Brain microvascular endothelial cell (primary cell): ENCODE data around the gene MFSD1.

Experiments used
- DNase-seq: peaks from one replicate; pipeline ENCODE4 v3.0.0-alpha.2; 2020
- H3K27ac ChIP-seq: fragments of 250-450 bp; sonication (Bioruptor Pico); 2 replicates; pipeline ENCODE4 v1.5.1; 2020; ENCODE audit warnings: mild to moderate bottlenecking, moderate library complexity
- H3K27me3 ChIP-seq: fragments of 250-450 bp; sonication (Bioruptor Pico); replicated peaks from 2 replicates; pipeline ENCODE4 v1.5.1; 2020; ENCODE audit warnings: mild to moderate bottlenecking
- H3K36me3 ChIP-seq: fragments of 250-450 bp; sonication (Bioruptor Pico); replicated peaks from 2 replicates; pipeline ENCODE4 v1.5.1; 2020; ENCODE audit warnings: mild to moderate bottlenecking
- H3K4me3 ChIP-seq: 2 replicates; pipeline ENCODE4 v1.5.1; 2011; ENCODE audit warnings: low read depth, mild to moderate bottlenecking, control low read depth, low read length, moderate library complexity
- CTCF ChIP-seq: IDR thresholded peaks from 2 replicates; pipeline ENCODE4 v1.5.1; 2011; ENCODE audit warnings: low read depth, mild to moderate bottlenecking, moderate library complexity, low read length, control low read depth, inconsistent platforms; ENCODE audit errors: missing control alignments
- in situ Hi-C: cut with HindIII; loops from 2 replicates; pipeline ENCODE4 v1.10.0; 2017; ENCODE audit warnings: low sequenced_read_pairs, low pct_ligation_motif_present

Gene MFSD1

GRCh38 chr3:158846803-158847451, 45.1 kb downstream of the MFSD1 start:
- no peaks in the 10 kb centered on the region for H3K36me3 ChIP-seq
- no peak overlapping the region for H3K4me3 ChIP-seq
- in situ Hi-C loops = loop anchor here (25.0 kb wide), 1 partner anchor 415 kb away; no protein-coding TSS in a partner anchor
- DNase-seq = no peak
- TF ChIP-seq CTCF = no peak
- no peak overlapping the region for H3K27ac ChIP-seq
- H3K27me3 ChIP-seq = no peaks in the 10 kb centered on the region

GRCh38 chr3:158847452-158847821, 45.6 kb downstream of the MFSD1 start:
- no peaks in the 10 kb centered on the region for H3K36me3 ChIP-seq
- no peak for TF ChIP-seq CTCF
- H3K27ac ChIP-seq = no peak overlapping the region
- in situ Hi-C loops = loop anchor here (25.0 kb wide), 1 partner anchor 415 kb away; no protein-coding TSS in a partner anchor
- no peak overlapping the region for H3K4me3 ChIP-seq
- no peaks in the 10 kb centered on the region for H3K27me3 ChIP-seq
- no peak for DNase-seq

GRCh38 chr3:158847885-158848284, 46.0 kb downstream of the MFSD1 start:
- TF ChIP-seq CTCF = no peak

GRCh38 chr3:158849757-158850156, 47.9 kb downstream of the MFSD1 start:
- no peaks in the 10 kb centered on the region for H3K27me3 ChIP-seq
- no peak overlapping the region for H3K27ac ChIP-seq
- in situ Hi-C loops = loop anchor here (25.0 kb wide), 1 partner anchor 413 kb away; no protein-coding TSS in a partner anchor
- H3K4me3 ChIP-seq = no peak overlapping the region
- H3K36me3 ChIP-seq = no peaks in the 10 kb centered on the region
- TF ChIP-seq CTCF = no peak
- no peak for DNase-seq

More at GRCh38 chr3:158847885-158848284, 46.0 kb downstream of the MFSD1 start:
- no peaks in the 10 kb centered on the region for H3K36me3 ChIP-seq
- H3K27ac ChIP-seq = no peak overlapping the region
- no peak overlapping the region for H3K4me3 ChIP-seq
- in situ Hi-C loops = loop anchor here (25.0 kb wide), 1 partner anchor 414 kb away; no protein-coding TSS in a partner anchor
- no peaks in the 10 kb centered on the region for H3K27me3 ChIP-seq
- DNase-seq = no peak

DNA sequence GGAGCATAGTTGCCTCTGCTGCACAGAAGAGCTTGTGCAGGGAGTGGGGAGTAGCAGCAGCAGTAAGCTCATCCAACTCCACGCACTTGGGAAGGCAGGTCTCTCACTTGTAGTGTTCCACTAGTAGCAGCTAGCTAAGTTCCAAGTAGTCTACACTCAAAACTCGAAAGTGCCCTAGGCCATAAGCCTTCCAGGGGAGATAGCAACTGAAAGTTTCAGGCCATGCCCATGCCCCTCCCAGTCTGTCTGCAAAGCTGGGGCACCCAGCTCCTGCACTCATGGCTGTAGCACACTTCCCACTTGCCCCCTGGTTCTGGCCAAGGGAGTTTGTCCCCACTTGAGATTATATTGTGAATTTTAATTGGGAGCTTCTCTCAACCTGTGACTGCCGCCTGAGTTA, 57.5 kb downstream of the MFSD1 start:
- TF ChIP-seq CTCF = no peak
- Histone ChIP-seq H3K27ac (no peak overlapping the region), H3K27me3 (no peaks in the 10 kb centered on the region), H3K36me3 (no peaks in the 10 kb centered on the region), H3K4me3 (no peak overlapping the region)
- no peak for DNase-seq
- in situ Hi-C loops = no loop called here

GRCh38 chr3:158863247-158863646, 61.4 kb downstream of the MFSD1 start:
- TF ChIP-seq CTCF = no peak
- no peak for DNase-seq
- no peaks in the 10 kb centered on the region for H3K27me3 ChIP-seq
- H3K36me3 ChIP-seq = no peaks in the 10 kb centered on the region
- no peak overlapping the region for H3K4me3 ChIP-seq
- H3K27ac ChIP-seq = no peak overlapping the region
- in situ Hi-C loops = no loop called here
